ENCODE results near the gene SOD3. TPM values are rescaled to one million over a fixed set of nuclear protein-coding genes. Genes with fewer than 3 reads are reported as not detected.

SOD3 gene
- total and polyA plus RNA-seq, 2 of the 8 experiments (the other 6 are each of a cell fraction or from before 2014, with no cell fraction given): 4.9 TPM

DNA sequence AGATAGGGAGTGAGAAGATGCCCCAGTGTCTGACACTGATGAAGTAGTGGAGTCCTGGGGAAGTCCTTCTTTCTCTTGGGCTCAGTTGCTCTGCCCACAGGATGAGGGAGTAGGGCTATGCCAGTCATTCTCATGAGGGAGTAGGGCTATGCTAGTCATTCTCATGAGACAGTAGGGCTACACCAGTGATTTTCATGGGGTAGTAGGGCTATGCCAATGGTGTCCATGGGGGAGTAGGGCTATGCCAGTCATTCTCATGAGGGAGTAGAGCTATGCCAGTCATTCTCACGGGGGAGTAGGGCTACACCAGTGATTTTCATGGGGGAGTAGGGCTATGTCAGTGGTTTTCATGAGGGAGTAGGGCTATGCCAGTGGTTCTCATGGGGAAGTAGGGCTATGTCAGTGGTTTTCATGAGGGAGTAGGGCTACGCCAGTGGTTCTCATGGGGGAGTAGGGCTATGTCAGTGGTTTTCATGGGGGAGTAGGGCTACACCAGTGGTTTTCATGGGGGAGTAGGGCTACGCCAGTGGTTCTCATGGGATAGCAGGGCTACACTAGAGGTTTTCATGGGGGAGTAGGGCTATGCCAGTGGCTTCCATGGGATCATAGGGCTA is 43.3 kb upstream of the SOD3 start:
- Histone ChIP-seq H3K4me2 (ENCODE audit: insufficient read depth in 1 of 2, low read depth in 2 of 2, low read length in 2 of 2) (no peak overlapping the region), H3K23ac (ENCODE audit: insufficient read length) (no peak overlapping the region), H3K79me1 (ENCODE audit: low read depth, low read length) (no peaks in the 10 kb centered on the region), H4K91ac (replicated peaks; ENCODE audit: insufficient read length, low read length) (no peak overlapping the region), H2BK5ac (ENCODE audit: low read depth, low read length) (no peak overlapping the region), H3K9me3 (ENCODE audit: insufficient read depth in 2 of 2, low read depth in 1 of 2, low read length in 1 of 2) (no peaks in the 10 kb centered on the region), H3K9ac (replicated peaks in 1 of 4; ENCODE audit: extremely low read depth in 1 of 4, low read depth in 3 of 4, low read length in 3 of 4) (no peak overlapping the region), H3K79me2 (ENCODE audit: control insufficient read depth in 1 of 2, insufficient read depth in 2 of 2, low read length in 2 of 2) (no peaks in the 10 kb centered on the region), H4K5ac (ENCODE audit: insufficient read length, low read depth, low read length) (no peak overlapping the region), H2AK5ac (ENCODE audit: low read depth, low read length) (no peak overlapping the region), H3K27me3 (replicated peaks in 1 of 4; ENCODE audit: control insufficient read depth in 3 of 4, extremely low read depth in 1 of 4, insufficient read depth in 3 of 4, low read length in 3 of 4) (no peaks in the 10 kb centered on the region), H4K20me1 (replicated peaks in 1 of 2; ENCODE audit: control insufficient read depth in 1 of 2, insufficient read depth in 2 of 2, low read length in 2 of 2) (no peaks in the 10 kb centered on the region), H3K4ac (replicated peaks; ENCODE audit: insufficient read length, low read depth, low read length) (no peak overlapping the region), H2BK120ac (replicated peaks; ENCODE audit: low read depth, low read length) (no peak overlapping the region), H3K23me2 (ENCODE audit: low read depth, low read length) (no peaks in the 10 kb centered on the region), H2AFZ (ENCODE audit: low read length) (no peak overlapping the region), H2BK15ac (ENCODE audit: low read length) (no peak overlapping the region), H3K27ac (ENCODE audit: low read depth, low read length) (no peak overlapping the region), H3K14ac (ENCODE audit: insufficient read length) (no peak overlapping the region), H3K4me1 (replicated peaks in 1 of 4; ENCODE audit: control insufficient read depth in 3 of 4, insufficient read depth in 4 of 4, low read length in 3 of 4) (no peaks in the 10 kb centered on the region), H4K8ac (ENCODE audit: extremely low read depth, insufficient read depth, low read length) (no peak overlapping the region), H3K4me3 (ENCODE audit: extremely low read depth in 1 of 4, insufficient read depth in 2 of 4, low read depth in 3 of 4, low read length in 4 of 4) (no peak overlapping the region), H3K56ac (replicated peaks; ENCODE audit: insufficient read length, low read depth, low read length) (no peak overlapping the region), H3K18ac (ENCODE audit: extremely low read depth, low read length) (no peak overlapping the region), H2BK20ac (ENCODE audit: low read length) (no peak overlapping the region), H2BK12ac (ENCODE audit: low read depth, low read length) (no peak overlapping the region), H3K36me3 (ENCODE audit: control insufficient read depth in 2 of 4, insufficient read depth in 4 of 4, low read length in 3 of 4) (no peaks in the 10 kb centered on the region)
- DNase-seq (ENCODE audit: low read depth in 1 of 2, low spot score in 2 of 2): no peak
- FAIRE-seq: no peak
- CTCF ChIA-PET (ENCODE audit: partially characterized antibody): interaction anchor here (0.6 to 1.9 kb wide), 5 partner anchors 10 to 164 kb away, joined by 3 to 6 read pairs (median 3); no protein-coding TSS in a partner anchor
- POLR2A ChIA-PET (ENCODE audit: partially characterized antibody): no interaction called here
- WGBS, 2 experiments (ENCODE audit: extremely low coverage in 1 of 2, insufficient coverage in 1 of 2, insufficient read length in 1 of 2, insufficient replicate concordance in 2 of 2, low coverage in 1 of 2, low lambda C conversion rate in 2 of 2, missing lambda C conversion rate in 1 of 2): 89% methylated on average over 3 of the region's 3 CpGs; no CpG with 5 or more reads in 1 of the 2 experiments
- TF ChIP-seq, protein P1, sequence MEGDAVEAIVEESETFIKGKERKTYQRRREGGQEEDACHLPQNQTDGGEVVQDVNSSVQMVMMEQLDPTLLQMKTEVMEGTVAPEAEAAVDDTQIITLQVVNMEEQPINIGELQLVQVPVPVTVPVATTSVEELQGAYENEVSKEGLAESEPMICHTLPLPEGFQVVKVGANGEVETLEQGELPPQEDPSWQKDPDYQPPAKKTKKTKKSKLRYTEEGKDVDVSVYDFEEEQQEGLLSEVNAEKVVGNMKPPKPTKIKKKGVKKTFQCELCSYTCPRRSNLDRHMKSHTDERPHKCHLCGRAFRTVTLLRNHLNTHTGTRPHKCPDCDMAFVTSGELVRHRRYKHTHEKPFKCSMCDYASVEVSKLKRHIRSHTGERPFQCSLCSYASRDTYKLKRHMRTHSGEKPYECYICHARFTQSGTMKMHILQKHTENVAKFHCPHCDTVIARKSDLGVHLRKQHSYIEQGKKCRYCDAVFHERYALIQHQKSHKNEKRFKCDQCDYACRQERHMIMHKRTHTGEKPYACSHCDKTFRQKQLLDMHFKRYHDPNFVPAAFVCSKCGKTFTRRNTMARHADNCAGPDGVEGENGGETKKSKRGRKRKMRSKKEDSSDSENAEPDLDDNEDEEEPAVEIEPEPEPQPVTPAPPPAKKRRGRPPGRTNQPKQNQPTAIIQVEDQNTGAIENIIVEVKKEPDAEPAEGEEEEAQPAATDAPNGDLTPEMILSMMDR (IDR thresholded peaks at IDR 0.05; ENCODE audit: control extremely low read depth in 1 of 3, insufficient read depth in 1 of 3, low read depth in 1 of 3, low read length in 3 of 3): no peak
- TF ChIP-seq, protein P2, sequence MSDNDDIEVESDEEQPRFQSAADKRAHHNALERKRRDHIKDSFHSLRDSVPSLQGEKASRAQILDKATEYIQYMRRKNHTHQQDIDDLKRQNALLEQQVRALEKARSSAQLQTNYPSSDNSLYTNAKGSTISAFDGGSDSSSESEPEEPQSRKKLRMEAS (IDR thresholded peaks at IDR 0.05): no peak
- TF ChIP-seq JUND (IDR thresholded peaks at IDR 0.05; ENCODE audit: low read length) (no peak), YY1 (IDR thresholded peaks at IDR 0.05; ENCODE audit: low read depth, low read length) (no peak), BRCA1 (IDR thresholded peaks at IDR 0.05; ENCODE audit: low read depth, low read length) (no peak), CBX5 (IDR thresholded peaks at IDR 0.05; ENCODE audit: low read depth, low read length) (no peak), POLR2AphosphoS5 (IDR thresholded peaks at IDR 0.05; ENCODE audit: low read depth, low read length) (no peak), SP2 (IDR thresholded peaks at IDR 0.05; ENCODE audit: low read length) (no peak), NRF1 (IDR thresholded peaks at IDR 0.05; ENCODE audit: low read depth, low read length) (no peak), NANOG (IDR thresholded peaks at IDR 0.05; ENCODE audit: insufficient read depth, low read depth, low read length, poor library complexity, severe bottlenecking) (no peak), SIX5 (IDR thresholded peaks at IDR 0.05; ENCODE audit: low read depth, low read length) (no peak)
